ENCODE measurements around the gene WDR33. TPM values are rescaled to one million over a fixed set of nuclear protein-coding genes. Genes with fewer than 3 reads are reported as not detected.

WDR33 gene
- total RNA-seq, 4 donors from 2014 or later, result 42.3 to 53.2 (median 45.8) TPM

GRCh38 chr2:127669056-127669455 is 141.9 kb downstream of the WDR33 start:
- no peak for TF ChIP-seq CTCF (IDR thresholded peaks at IDR 0.05; ENCODE audit: low read depth)

GRCh38 chr2:127665267-127665893 is 145.6 kb downstream of the WDR33 start:
- no peak for TF ChIP-seq CTCF (IDR thresholded peaks at IDR 0.05; ENCODE audit: low read depth)

- TF ChIP-seq CTCF (IDR thresholded peaks at IDR 0.05; ENCODE audit: low read depth), result no peak
These were observed 146.1 kb downstream of the WDR33 start for GRCh38 chr2:127664895-127665225.

- TF ChIP-seq CTCF (IDR thresholded peaks at IDR 0.05; ENCODE audit: low read depth), result no peak
These were observed 146.7 kb downstream of the WDR33 start for GRCh38 chr2:127664065-127664894.

GRCh38 chr2:127663566-127664064 is 147.4 kb downstream of the WDR33 start:
- no peak for TF ChIP-seq CTCF (IDR thresholded peaks at IDR 0.05; ENCODE audit: low read depth)

GRCh38 chr2:127662937-127663565 is 147.9 kb downstream of the WDR33 start:
- no peak for TF ChIP-seq CTCF (IDR thresholded peaks at IDR 0.05; ENCODE audit: low read depth)

GRCh38 chr2:127661949-127662510 is 148.9 kb downstream of the WDR33 start:
- TF ChIP-seq CTCF (IDR thresholded peaks at IDR 0.05; ENCODE audit: low read depth), result no peak
